IMR-90 (cell line): ENCODE measurements around the gene EML3.
"Not testable (repeated sequence)": the region's sequence is repeated elsewhere in the genome, so short reads cannot be mapped to it uniquely, and the experiment has no call there.

Experiments used
- CEBPB ChIP-seq: IDR thresholded peaks from 2 replicates; pipeline ENCODE4 v1.6.1; 2012; ENCODE audit warnings: low read depth, low read length, improper control_type of control experiment
- FOS ChIP-seq: fragments of 150-350 bp; IDR thresholded peaks from 2 replicates; pipeline ENCODE4 v1.6.1; 2016; ENCODE audit warnings: low read depth, low read length
- POLR2A ChIP-seq: IDR thresholded peaks from 2 replicates; pipeline ENCODE4 v1.6.1; 2012; ENCODE audit warnings: mild to moderate bottlenecking, low read depth, low read length
- TF ChIP-seq, protein P1 (sequence below): conservative IDR thresholded peaks from 2 replicates; pipeline ENCODE4 v1.5.1; 2012; ENCODE audit warnings: mild to moderate bottlenecking, low read depth, low read length, improper control_type of control experiment

DNA sequence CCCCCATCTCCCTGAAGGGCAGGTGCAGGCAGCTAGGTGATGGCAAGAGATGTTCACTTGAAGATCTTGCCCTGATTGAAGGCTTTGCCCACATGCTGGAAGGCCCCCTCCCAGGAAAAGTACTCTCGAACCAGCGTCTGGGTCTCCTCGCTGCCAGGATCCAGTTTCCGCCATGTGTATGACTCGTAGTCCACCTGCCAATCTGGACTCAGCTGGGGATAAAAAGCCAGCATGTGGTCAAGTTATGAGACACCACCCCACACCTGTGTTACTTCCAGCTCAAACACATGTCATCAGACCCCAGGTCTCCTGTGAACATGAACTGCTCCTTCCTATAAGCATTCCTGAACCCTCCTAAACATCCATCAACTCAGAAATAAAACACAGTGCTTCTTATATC is 52.9 kb downstream of the EML3 start:
- not testable (repeated sequence) for TF ChIP-seq POLR2A, CEBPB, FOS
- TF ChIP-seq, protein P1, sequence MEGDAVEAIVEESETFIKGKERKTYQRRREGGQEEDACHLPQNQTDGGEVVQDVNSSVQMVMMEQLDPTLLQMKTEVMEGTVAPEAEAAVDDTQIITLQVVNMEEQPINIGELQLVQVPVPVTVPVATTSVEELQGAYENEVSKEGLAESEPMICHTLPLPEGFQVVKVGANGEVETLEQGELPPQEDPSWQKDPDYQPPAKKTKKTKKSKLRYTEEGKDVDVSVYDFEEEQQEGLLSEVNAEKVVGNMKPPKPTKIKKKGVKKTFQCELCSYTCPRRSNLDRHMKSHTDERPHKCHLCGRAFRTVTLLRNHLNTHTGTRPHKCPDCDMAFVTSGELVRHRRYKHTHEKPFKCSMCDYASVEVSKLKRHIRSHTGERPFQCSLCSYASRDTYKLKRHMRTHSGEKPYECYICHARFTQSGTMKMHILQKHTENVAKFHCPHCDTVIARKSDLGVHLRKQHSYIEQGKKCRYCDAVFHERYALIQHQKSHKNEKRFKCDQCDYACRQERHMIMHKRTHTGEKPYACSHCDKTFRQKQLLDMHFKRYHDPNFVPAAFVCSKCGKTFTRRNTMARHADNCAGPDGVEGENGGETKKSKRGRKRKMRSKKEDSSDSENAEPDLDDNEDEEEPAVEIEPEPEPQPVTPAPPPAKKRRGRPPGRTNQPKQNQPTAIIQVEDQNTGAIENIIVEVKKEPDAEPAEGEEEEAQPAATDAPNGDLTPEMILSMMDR: not testable (repeated sequence)
